GM12864 (cell line): ENCODE measurements around the gene MPP3.

Source experiments
- DNase-seq: peaks from one replicate; pipeline ENCODE4 v3.0.0-alpha.2; 2011; ENCODE audit warnings: low read depth
- H3K4me3 ChIP-seq: 2 replicates; pipeline ENCODE4 v1.5.1; 2011; ENCODE audit warnings: mild to moderate bottlenecking, low read depth, low read length, control low read depth
- CTCF ChIP-seq: IDR thresholded peaks from 2 replicates; pipeline ENCODE4 v1.5.1; 2011; ENCODE audit warnings: low read depth, mild to moderate bottlenecking, moderate library complexity, low read length, control low read depth, inconsistent platforms; ENCODE audit errors: missing control alignments

MPP3 gene

GRCh38 chr17:43768943-43769342 lies 64.0 kb downstream of the MPP3 start:
- no peak for DNase-seq
- no peak for TF ChIP-seq CTCF
- no peak overlapping the region for H3K4me3 ChIP-seq

- H3K4me3 ChIP-seq = no peak overlapping the region
- DNase-seq = peak; percentile 38
- no peak for TF ChIP-seq CTCF
Observed at GRCh38 chr17:43768382-43768781, 64.6 kb downstream of the MPP3 start.

- TF ChIP-seq CTCF = no peak
- DNase-seq = no peak
- H3K4me3 ChIP-seq = no peak overlapping the region
Observed at GRCh38 chr17:43767713-43768059, 65.3 kb downstream of the MPP3 start.

- DNase-seq = no peak
- no peak for TF ChIP-seq CTCF
- H3K4me3 ChIP-seq = no peak overlapping the region
Observed at GRCh38 chr17:43767053-43767712, 65.8 kb downstream of the MPP3 start.

GRCh38 chr17:43766413-43767052 lies 66.4 kb downstream of the MPP3 start:
- no peak overlapping the region for H3K4me3 ChIP-seq
- TF ChIP-seq CTCF = peak; percentile 73
- DNase-seq = no peak

- no peak overlapping the region for H3K4me3 ChIP-seq
- peak; percentile 60 for DNase-seq
- TF ChIP-seq CTCF = peak; percentile 96
Observed at GRCh38 chr17:43760254-43760852, 72.6 kb downstream of the MPP3 start.

- no peak for DNase-seq
- no peak overlapping the region for H3K4me3 ChIP-seq
- TF ChIP-seq CTCF = no peak
Observed at GRCh38 chr17:43759836-43760235, 73.1 kb downstream of the MPP3 start.
